ENCODE measurements around the gene C1QL4.

- TF ChIP-seq CTCF (IDR thresholded peaks at IDR 0.05) (no peak), POLR2A (IDR thresholded peaks at IDR 0.05) (no peak)
Observed at GRCh38 chr12:49322367-49322707, 14.7 kb downstream of the C1QL4 start.
